Right cardiac atrium (tissue), 5 donors: ENCODE measurements around the gene ITGB6. TPM values are rescaled to one million over a fixed set of nuclear protein-coding genes. Genes with fewer than 3 reads are reported as not detected.

Experiments used
- ATAC-seq, 2 donors: fragments of 200-7000 bp; cut with Tn5 transposase; one replicate each; pipeline versions ENCODE4 v1.8.0 to v1.9.1; 2020; ENCODE audit warnings: moderate library complexity in 2 of 2, mild to moderate bottlenecking in 1 of 2
- DNase-seq, 3 donors: peaks; one replicate each; pipeline ENCODE4 v3.0.0-alpha.2; 2020
- H3K27ac ChIP-seq: one replicate; pipeline ENCODE4 v1.5.1; 2013; ENCODE audit warnings: mild to moderate bottlenecking, low read length, control low read depth, moderate library complexity
- H3K27me3 ChIP-seq: one replicate; pipeline ENCODE4 v1.6.1; 2013; ENCODE audit not compliant: control insufficient read depth, insufficient read depth
- H3K4me1 ChIP-seq: one replicate; pipeline ENCODE4 v1.6.1; 2013; ENCODE audit warnings: low read length; ENCODE audit not compliant: control insufficient read depth, insufficient read depth
- H3K4me3 ChIP-seq: one replicate; pipeline ENCODE4 v1.5.1; 2013; ENCODE audit warnings: low read length, control low read depth
- H3K9me3 ChIP-seq: one replicate; pipeline ENCODE4 v1.6.1; 2013; ENCODE audit warnings: low read length; ENCODE audit not compliant: control insufficient read depth
- WGBS: extraction: QIAGEN DNeasy Blood & Tissue Kit; methylation state at CpG from one replicate; pipeline ENCODE4 v1.1.7; 2013; 5-methylcytosine and 5-hydroxymethylcytosine counted together
- intact Hi-C, 4 donors: fragments of 100-400 bp; cut with DNase I; formaldehyde crosslinking; loops; one replicate each; pipeline versions ENCODE4 v1.11.0 to v1.14.0; 2022 to 2023
- polyA plus RNA-seq: library from polyadenylated mRNA; stranded (reverse); fragments of 200-250 nt; gene quantifications from one replicate; pipeline ENCODE4 v1.2.3, GENCODE V29; 2013
- total RNA-seq, 4 donors: library from RNA; stranded (reverse); fragmentation: NEBNext Ultra II Directional; extraction: Animal tissue kit (Norgen Biotek cat#: 25700); gene quantifications; one replicate each; pipeline ENCODE4 v1.2.1, GENCODE V29; 2021
- donor health status: healthy with polysubstance abuse.
- donor health status: DM: no; HTN: yes; CAD: no.
- donor health status: DM: no; HTN: no; CAD: no.
- donor health status: DM: no; HTN: yes; CAD: no; lungs with severe emphysema.
- donor health status: DM: yes; HTN: yes; CAD: no.

The ITGB6 gene
- total and polyA plus RNA-seq, 5 donors: 0.32 to 2.2 (median 1.3) TPM

DNA sequence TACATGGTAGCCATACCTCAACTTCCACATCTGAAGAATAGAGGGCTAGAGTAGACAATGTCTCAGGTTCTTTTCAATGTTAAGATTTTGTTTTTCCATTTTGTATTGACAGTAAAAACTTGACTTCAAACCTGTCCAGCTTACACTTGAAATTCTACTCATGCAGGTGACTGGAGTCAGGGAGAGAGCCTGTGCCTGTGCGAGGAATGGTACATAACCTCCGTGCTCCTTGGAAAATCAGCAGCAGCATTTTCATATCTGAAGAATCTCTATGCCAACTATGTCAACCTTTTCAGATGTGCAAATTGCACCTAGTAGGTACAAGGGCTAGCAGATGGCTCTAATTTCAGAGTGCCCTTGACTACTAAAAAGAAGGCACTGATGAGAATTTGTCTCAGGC lies 139.8 kb downstream of the ITGB6 start:
- H3K4me1 ChIP-seq: peaks cover 2% of the 10 kb centered on the region
- no peaks in the 10 kb centered on the region for H3K9me3 ChIP-seq
- intact Hi-C loops: no loop called here
- DNase-seq: no peak
- H3K27ac ChIP-seq: no peak overlapping the region
- WGBS: 96% methylated on average over 2 of the region's 2 CpGs
- no peak for ATAC-seq
- no peak overlapping the region for H3K4me3 ChIP-seq
- H3K27me3 ChIP-seq: no peaks in the 10 kb centered on the region

DNA sequence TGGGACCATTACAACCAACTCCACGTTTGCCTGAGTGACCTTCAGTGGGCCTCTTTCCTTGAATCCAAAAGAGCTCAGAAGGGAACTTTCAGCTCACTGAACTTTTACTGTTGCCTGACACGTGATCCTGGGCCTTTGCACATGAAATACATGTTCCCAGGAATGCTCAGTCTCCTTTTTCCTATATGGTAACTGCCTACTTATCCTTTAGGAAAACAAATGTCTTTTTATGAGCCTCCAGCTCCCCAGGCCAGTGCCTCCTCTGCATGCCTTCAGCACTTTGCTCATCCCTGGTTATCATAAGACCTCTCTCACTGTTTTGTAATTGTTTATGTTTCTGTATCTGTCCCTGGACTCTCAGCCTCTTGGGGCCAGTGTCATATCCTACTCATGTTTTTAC lies 142.7 kb downstream of the ITGB6 start:
- intact Hi-C loops: no loop called here
- no peak for ATAC-seq
- H3K27me3 ChIP-seq: no peaks in the 10 kb centered on the region

DNA sequence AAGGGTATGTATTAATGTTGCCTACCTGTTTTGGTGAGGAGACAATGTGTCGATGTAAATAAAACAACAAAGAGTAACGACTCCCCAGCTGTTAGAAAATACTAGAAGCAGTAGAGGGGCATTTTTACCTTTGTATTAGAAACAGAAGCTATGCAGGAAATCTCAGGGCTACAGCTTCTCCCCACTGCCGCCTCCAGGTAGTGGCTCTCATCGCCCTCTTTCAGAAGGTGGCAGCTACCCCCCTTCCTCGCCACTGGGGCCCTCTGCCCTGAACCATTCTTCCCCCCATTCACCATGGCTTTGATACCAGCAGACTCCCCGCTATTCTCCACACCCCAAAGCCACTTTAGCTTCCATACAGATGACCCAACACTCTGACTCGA lies 144.4 kb downstream of the ITGB6 start:
- Histone ChIP-seq H3K27me3 (no peaks in the 10 kb centered on the region), H3K27ac (no peak overlapping the region), H3K4me3 (no peak overlapping the region), H3K4me1 (peaks cover 4% of the 10 kb centered on the region), H3K9me3 (no peaks in the 10 kb centered on the region)
- 92% methylated on average over 7 of the region's 7 CpGs for WGBS
- ATAC-seq: no peak
- intact Hi-C loops: no loop called here
- no peak for DNase-seq

More for the DNA sequence above, 142.7 kb downstream of the ITGB6 start:
- Histone ChIP-seq H3K4me1 (no peaks in the 10 kb centered on the region), H3K4me3 (no peak overlapping the region), H3K27ac (no peak overlapping the region), H3K9me3 (no peaks in the 10 kb centered on the region)
- DNase-seq: no peak
- WGBS: 82% methylated on average over 2 of the region's 2 CpGs

DNA sequence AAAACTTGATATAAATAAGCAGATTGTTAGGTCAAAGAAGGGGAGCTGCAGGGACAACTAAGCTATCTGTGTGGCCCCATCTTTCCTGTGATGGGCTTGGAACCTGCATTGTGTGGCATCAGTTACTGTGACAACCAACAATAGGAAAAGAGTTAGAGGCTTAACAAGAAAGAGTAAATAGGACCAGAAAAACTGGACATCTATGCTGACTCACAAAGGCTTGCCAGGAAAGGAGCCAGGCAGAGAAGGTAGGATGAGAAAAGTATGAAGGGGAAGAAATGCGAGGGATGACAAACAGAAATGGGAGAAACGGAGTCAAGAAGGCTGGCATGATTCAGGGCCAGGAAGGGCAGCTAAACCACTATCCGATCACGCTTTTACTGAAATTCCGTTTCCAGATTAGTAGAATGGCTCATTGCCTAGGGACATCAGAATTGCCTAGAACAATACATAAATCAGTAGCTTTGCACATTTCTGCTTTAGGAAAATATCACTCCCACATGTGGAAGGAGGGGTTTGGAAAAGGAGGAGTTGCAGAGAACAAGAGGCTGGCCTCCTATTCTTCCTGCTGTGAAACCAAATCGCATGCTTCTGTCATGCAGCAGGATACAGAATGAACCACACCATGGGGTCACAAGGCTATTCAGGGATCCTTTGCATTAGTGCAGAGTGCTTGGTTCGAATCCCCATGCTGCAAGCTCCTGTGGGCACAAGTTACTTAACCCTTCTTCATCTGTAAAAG lies 144.9 kb downstream of the ITGB6 start:
- no peak overlapping the region for H3K27ac ChIP-seq
- peak in 1 of 2 donors; percentile 44 for ATAC-seq
- no peak overlapping the region for H3K4me3 ChIP-seq
- WGBS: 64% methylated on average over 7 of the region's 7 CpGs
- H3K4me1 ChIP-seq: peaks cover 4% of the 10 kb centered on the region
- no peaks in the 10 kb centered on the region for H3K9me3 ChIP-seq
- intact Hi-C loops: no loop called here
- H3K27me3 ChIP-seq: no peaks in the 10 kb centered on the region
- DNase-seq: no peak

DNA sequence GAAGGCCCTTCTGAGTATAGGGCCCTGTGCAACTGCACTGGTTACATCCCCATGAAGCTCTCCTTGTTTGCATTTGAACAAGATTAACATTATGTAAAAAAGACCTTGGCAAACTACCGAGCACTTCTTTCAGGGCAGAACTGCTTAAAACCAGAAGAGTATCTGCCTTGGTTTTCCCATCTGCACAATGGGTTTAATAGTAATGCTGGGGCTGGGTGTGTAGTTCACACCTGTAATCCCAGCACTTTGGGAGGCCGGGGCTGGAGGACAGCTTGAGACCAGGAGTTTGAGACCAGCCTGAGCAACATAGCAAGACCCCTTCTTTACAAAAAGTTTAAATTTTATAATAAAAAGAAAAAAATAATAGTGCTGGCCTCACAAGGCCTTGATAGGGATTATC lies 146.1 kb downstream of the ITGB6 start:
- intact Hi-C loops: no loop called here
- Histone ChIP-seq H3K27ac (no peak overlapping the region), H3K9me3 (no peaks in the 10 kb centered on the region), H3K4me1 (peaks cover 4% of the 10 kb centered on the region), H3K4me3 (no peak overlapping the region), H3K27me3 (no peaks in the 10 kb centered on the region)
- 96% methylated on average over 2 of the region's 2 CpGs for WGBS
- no peak for DNase-seq
- no peak for ATAC-seq

DNA sequence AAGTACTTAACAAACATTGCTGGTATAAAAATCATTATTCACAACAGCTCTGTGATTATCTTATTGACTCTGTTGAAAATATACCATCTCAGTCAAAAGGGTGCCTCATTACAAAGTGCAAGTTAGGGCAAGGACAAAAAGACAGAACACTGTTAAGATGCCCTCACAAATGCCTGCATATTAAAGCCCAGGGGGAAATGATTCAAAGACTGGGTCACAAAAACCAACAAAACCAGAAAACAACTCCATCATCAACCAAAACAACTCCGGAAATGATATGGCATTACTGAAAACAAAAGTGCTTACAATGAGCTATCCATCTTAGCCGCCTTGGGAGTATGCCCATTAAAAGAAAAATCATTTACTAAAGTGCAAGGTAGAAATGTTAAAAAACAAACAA lies 147.5 kb downstream of the ITGB6 start:
- DNase-seq (no peak), ATAC-seq (no peak)
- 87% methylated on average over 2 of the region's 2 CpGs for WGBS
- intact Hi-C loops: no loop called here
- no peaks in the 10 kb centered on the region for H3K27me3 ChIP-seq
- no peak overlapping the region for H3K4me3 ChIP-seq
- no peaks in the 10 kb centered on the region for H3K9me3 ChIP-seq
- peaks cover 4% of the 10 kb centered on the region for H3K4me1 ChIP-seq
- H3K27ac ChIP-seq: no peak overlapping the region

DNA sequence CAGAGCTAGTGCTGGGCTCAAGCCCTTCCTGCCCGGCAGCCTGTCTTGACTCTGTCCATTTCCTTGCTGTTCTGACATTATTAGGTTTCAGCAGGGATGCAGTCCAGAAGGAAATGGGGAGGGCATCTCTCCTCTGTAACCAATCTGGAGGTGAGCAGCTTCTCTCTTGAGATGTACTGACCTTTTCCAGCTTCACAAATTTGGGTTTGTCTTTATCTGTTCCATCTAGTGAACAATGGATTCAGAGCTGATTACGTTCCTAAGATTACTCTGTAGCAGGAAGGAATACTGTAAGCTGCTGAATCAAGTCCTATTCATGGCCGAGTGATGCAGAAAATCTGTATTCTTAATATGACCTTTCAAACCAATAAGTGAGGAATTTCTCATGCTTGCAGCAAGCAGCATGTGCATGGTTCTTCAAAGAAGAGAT lies 148.7 kb downstream of the ITGB6 start:
- no peak overlapping the region for H3K4me3 ChIP-seq
- peaks cover 4% of the 10 kb centered on the region for H3K4me1 ChIP-seq
- DNase-seq (no peak), ATAC-seq (peak in 1 of 2 donors; percentile 41)
- H3K27ac ChIP-seq: no peak overlapping the region
- H3K27me3 ChIP-seq: no peaks in the 10 kb centered on the region
- H3K9me3 ChIP-seq: no peaks in the 10 kb centered on the region
- intact Hi-C loops: no loop called here
- 52% methylated on average over 3 of the region's 3 CpGs for WGBS

DNA sequence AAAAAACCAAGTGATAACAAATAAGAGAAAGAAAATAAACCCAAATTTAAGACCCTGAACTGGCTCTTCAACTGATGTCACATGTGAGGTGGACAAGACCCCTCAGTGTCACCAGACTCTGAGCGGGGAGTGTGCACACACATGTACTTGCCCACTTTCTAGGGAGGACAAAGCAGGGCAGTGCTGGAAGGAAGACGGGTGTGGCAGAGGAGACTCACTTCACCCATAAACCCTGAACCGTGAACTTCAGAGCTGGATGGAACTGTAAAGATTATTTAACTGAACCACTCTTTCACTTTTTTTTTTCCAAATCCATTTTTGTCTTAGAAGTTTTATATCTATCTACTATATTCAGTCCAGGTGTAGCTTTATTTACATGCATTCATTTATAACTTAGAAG lies 149.9 kb downstream of the ITGB6 start:
- DNase-seq: no peak
- H3K4me1 ChIP-seq: peaks cover 4% of the 10 kb centered on the region
- H3K27me3 ChIP-seq: no peaks in the 10 kb centered on the region
- 88% methylated on average over 3 of the region's 3 CpGs for WGBS
- H3K4me3 ChIP-seq: no peak overlapping the region
- H3K27ac ChIP-seq: no peak overlapping the region
- H3K9me3 ChIP-seq: no peaks in the 10 kb centered on the region
- intact Hi-C loops: no loop called here
- ATAC-seq: no peak

Other genes starting within 250 kb of the ITGB6 start
- 1 to 10 TPM; 4.1 to 5.9 (median 5.1) TPM for gene PLA2R1, start 137.7 kb downstream of the ITGB6 start, total RNA-seq
- 1.8 TPM for gene PLA2R1, start 137.7 kb downstream of the ITGB6 start, polyA plus RNA-seq